Astrocyte (in vitro differentiated cells and primary cell): ENCODE measurements around the gene PRDM2.

ENCODE experiments used
- CTCF ChIP-seq: IDR thresholded peaks from 2 replicates; pipeline ENCODE4 v1.5.1; 2011; ENCODE audit warnings: low read depth, mild to moderate bottlenecking, inconsistent platforms, low read length, moderate library complexity; ENCODE audit not compliant: insufficient read depth
- EZH2 ChIP-seq: IDR thresholded peaks from 2 replicates; pipeline ENCODE4 v1.6.1; 2012; ENCODE audit warnings: mild to moderate bottlenecking, low read length, inconsistent platforms; ENCODE audit not compliant: insufficient read depth

GRCh38 chr1:13782634-13783360 lies 82.8 kb downstream of the PRDM2 start:
- TF ChIP-seq CTCF, result no peak
- no peak for TF ChIP-seq EZH2
